SK-N-SH (cell line): Measurements from ENCODE around the gene ESRRA.

Source experiments
- CTCF ChIP-seq: fragments of 200-600 bp; sonication (generic); IDR thresholded peaks from 2 replicates; pipeline ENCODE4 v1.6.1; 2017; ENCODE audit warnings: antibody characterized with exemption, mild to moderate bottlenecking, moderate library complexity
- GATA2 ChIP-seq: sonication (generic); formaldehyde crosslinking; IDR thresholded peaks from 2 replicates; pipeline ENCODE4 v1.5.0; 2020; ENCODE audit warnings: mild to moderate bottlenecking, missing genetic modification reagents
- YY1 ChIP-seq: IDR thresholded peaks from 2 replicates; pipeline ENCODE4 v1.4.0; 2012; ENCODE audit warnings: low read depth, mild to moderate bottlenecking

DNA sequence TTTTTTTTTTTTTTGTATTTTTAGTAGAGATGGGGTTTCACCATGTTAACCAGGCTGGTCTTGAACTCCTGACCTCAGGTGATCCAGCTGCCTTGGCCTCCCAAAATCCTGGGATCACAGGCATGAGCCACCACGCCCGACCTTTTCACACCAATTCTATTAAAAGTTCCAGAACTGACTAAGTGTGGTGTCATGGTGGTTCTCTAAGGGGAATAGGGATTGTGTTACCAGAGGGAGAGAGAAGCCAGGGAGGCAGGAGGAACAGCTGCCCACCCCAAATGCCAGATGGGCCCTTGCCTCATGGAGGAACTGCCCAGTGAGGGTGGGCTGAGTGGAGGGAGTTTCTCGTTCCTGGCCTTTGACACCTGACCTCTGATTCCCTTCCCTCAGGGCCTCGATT, 59.6 kb downstream of the ESRRA start:
- TF ChIP-seq CTCF, result no peak
- no peak for TF ChIP-seq GATA2 (CRISPR knock-in tag)
- no peak for TF ChIP-seq YY1
